Hepatocyte (in vitro differentiated cells): ENCODE results near the gene ANAPC2. TPM values are rescaled to one million over a fixed set of nuclear protein-coding genes. Genes with fewer than 3 reads are reported as not detected.

Experiments
- DNase-seq: peaks from one replicate; pipeline ENCODE4 v3.0.0-alpha.2; 2016; ENCODE audit warnings: low spot score
- H2AFZ ChIP-seq: fragments of 200-600 bp; sonication (generic); 2 replicates; pipeline ENCODE4 v1.6.0; 2016; ENCODE audit warnings: antibody characterized with exemption, mild to moderate bottlenecking
- H3K27ac ChIP-seq: fragments of 200-600 bp; sonication (generic); 2 replicates; pipeline ENCODE4 v1.5.1; 2016; ENCODE audit warnings: mild to moderate bottlenecking
- H3K27me3 ChIP-seq: fragments of 200-600 bp; sonication (generic); 2 replicates; pipeline ENCODE4 v1.6.1; 2016
- H3K36me3 ChIP-seq: fragments of 200-600 bp; sonication (generic); replicated peaks from 2 replicates; pipeline ENCODE4 v1.5.1; 2016; ENCODE audit warnings: low read depth; ENCODE audit not compliant: insufficient read depth
- H3K4me1 ChIP-seq: fragments of 200-600 bp; sonication (generic); 2 replicates; pipeline ENCODE4 v1.5.1; 2016; ENCODE audit warnings: mild to moderate bottlenecking, moderate library complexity; ENCODE audit not compliant: insufficient read depth
- H3K4me2 ChIP-seq: fragments of 200-600 bp; sonication (generic); 2 replicates; pipeline ENCODE4 v1.6.0; 2016
- H3K4me3 ChIP-seq: fragments of 200-600 bp; sonication (generic); 2 replicates; pipeline ENCODE4 v1.5.1; 2016; ENCODE audit warnings: mild to moderate bottlenecking
- H3K79me2 ChIP-seq: fragments of 200-600 bp; sonication (generic); 2 replicates; pipeline ENCODE4 v1.6.0; 2017; ENCODE audit warnings: mild to moderate bottlenecking
- H3K9me2 ChIP-seq: fragments of 200-600 bp; sonication (generic); replicated peaks from 2 replicates; pipeline ENCODE4 v1.6.0; 2017; ENCODE audit warnings: mild to moderate bottlenecking; ENCODE audit not compliant: insufficient read depth
- H3K9me3 ChIP-seq: fragments of 200-600 bp; sonication (generic); 2 replicates; pipeline ENCODE4 v1.5.1; 2016; ENCODE audit warnings: low read depth, mild to moderate bottlenecking
- H4K20me1 ChIP-seq: fragments of 200-600 bp; sonication (generic); 2 replicates; pipeline ENCODE4 v1.6.0; 2016; ENCODE audit warnings: mild to moderate bottlenecking; ENCODE audit not compliant: insufficient read depth, poor library complexity, severe bottlenecking
- EZH2 ChIP-seq: fragments of 200-600 bp; sonication (generic); IDR thresholded peaks from 2 replicates; pipeline ENCODE4 v1.6.1; 2016; ENCODE audit warnings: antibody characterized with exemption, mild to moderate bottlenecking, borderline replicate concordance
- EZH2phosphoT487 ChIP-seq: fragments of 200-600 bp; sonication (generic); IDR thresholded peaks from one replicate; pipeline ENCODE4 v1.6.1; 2018; ENCODE audit warnings: antibody characterized with exemption, mild to moderate bottlenecking, low read depth, moderate library complexity; ENCODE audit not compliant: unreplicated experiment, severe bottlenecking
- WGBS: methylation state at CpG from one replicate; pipeline ENCODE4 v1.1.6; 2016; ENCODE audit warnings: low lambda C conversion rate; ENCODE audit errors: missing lambda C conversion rate; 5-methylcytosine and 5-hydroxymethylcytosine counted together
- polyA plus RNA-seq: library from polyadenylated mRNA; unstranded; fragments of >200 nt; fragmentation: Nextera tagmentation; extraction: Ambion mirVana; gene quantifications from 2 replicates; pipeline ENCODE4 v1.2.1, GENCODE V29; 2016
- total RNA-seq: library from RNA; depleted of rRNA; stranded (reverse); fragments of >200 nt; gene quantifications from 2 replicates; pipeline ENCODE4 v1.2.3, GENCODE V29; 2014
- TF ChIP-seq, protein P1 (sequence below): fragments of 200-600 bp; sonication (generic); IDR thresholded peaks from 2 replicates; pipeline ENCODE4 v1.5.1; 2016; ENCODE audit warnings: antibody characterized with exemption, mild to moderate bottlenecking; ENCODE audit not compliant: poor library complexity

The ANAPC2 gene
- total and polyA plus RNA-seq, 2 experiments from 2014 or later, result 12.2 to 21.3 TPM

- Histone ChIP-seq H3K27me3 (peaks cover 12% of the 10 kb centered on the region), H3K79me2 (no peaks in the 10 kb centered on the region), H2AFZ (no peak overlapping the region), H3K9me2 (no peaks in the 10 kb centered on the region), H3K4me3 (no peak overlapping the region), H3K4me2 (no peak overlapping the region), H3K36me3 (no peaks in the 10 kb centered on the region), H4K20me1 (no peaks in the 10 kb centered on the region), H3K27ac (no peak overlapping the region), H3K9me3 (no peaks in the 10 kb centered on the region), H3K4me1 (no peaks in the 10 kb centered on the region)
- 94% methylated on average over 24 of the region's 26 CpGs for WGBS
- TF ChIP-seq, protein P1, sequence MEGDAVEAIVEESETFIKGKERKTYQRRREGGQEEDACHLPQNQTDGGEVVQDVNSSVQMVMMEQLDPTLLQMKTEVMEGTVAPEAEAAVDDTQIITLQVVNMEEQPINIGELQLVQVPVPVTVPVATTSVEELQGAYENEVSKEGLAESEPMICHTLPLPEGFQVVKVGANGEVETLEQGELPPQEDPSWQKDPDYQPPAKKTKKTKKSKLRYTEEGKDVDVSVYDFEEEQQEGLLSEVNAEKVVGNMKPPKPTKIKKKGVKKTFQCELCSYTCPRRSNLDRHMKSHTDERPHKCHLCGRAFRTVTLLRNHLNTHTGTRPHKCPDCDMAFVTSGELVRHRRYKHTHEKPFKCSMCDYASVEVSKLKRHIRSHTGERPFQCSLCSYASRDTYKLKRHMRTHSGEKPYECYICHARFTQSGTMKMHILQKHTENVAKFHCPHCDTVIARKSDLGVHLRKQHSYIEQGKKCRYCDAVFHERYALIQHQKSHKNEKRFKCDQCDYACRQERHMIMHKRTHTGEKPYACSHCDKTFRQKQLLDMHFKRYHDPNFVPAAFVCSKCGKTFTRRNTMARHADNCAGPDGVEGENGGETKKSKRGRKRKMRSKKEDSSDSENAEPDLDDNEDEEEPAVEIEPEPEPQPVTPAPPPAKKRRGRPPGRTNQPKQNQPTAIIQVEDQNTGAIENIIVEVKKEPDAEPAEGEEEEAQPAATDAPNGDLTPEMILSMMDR, result no peak
- TF ChIP-seq EZH2phosphoT487 (no peak), EZH2 (no peak)
- DNase-seq, result no peak
Measured at GRCh38 chr9:137147091-137147792, 41.1 kb downstream of the ANAPC2 start.

GRCh38 chr9:137146527-137146918 is 41.8 kb downstream of the ANAPC2 start:
- 62% methylated on average over 8 of the region's 9 CpGs for WGBS
- no peak for DNase-seq
- H3K79me2 ChIP-seq, result no peaks in the 10 kb centered on the region
- H4K20me1 ChIP-seq, result no peaks in the 10 kb centered on the region
- H3K27me3 ChIP-seq, result peaks cover 19% of the 10 kb centered on the region
- H3K4me3 ChIP-seq, result no peak overlapping the region
- no peak for TF ChIP-seq EZH2phosphoT487
- no peak for TF ChIP-seq EZH2
- TF ChIP-seq, protein P1, result no peak
- H3K4me2 ChIP-seq, result no peak overlapping the region
- no peak overlapping the region for H3K27ac ChIP-seq
- no peaks in the 10 kb centered on the region for H3K36me3 ChIP-seq
- no peaks in the 10 kb centered on the region for H3K9me2 ChIP-seq
- no peak overlapping the region for H2AFZ ChIP-seq
- no peaks in the 10 kb centered on the region for H3K4me1 ChIP-seq
- H3K9me3 ChIP-seq, result no peaks in the 10 kb centered on the region

GRCh38 chr9:137145731-137146526 is 42.4 kb downstream of the ANAPC2 start:
- no peaks in the 10 kb centered on the region for H3K9me3 ChIP-seq
- no peaks in the 10 kb centered on the region for H3K79me2 ChIP-seq
- no peak overlapping the region for H3K27ac ChIP-seq
- TF ChIP-seq, protein P1, result no peak
- TF ChIP-seq EZH2 (no peak), EZH2phosphoT487 (no peak)
- no peak for DNase-seq
- 54% methylated on average over 20 of the region's 49 CpGs for WGBS
- H3K4me3 ChIP-seq, result no peak overlapping the region
- no peaks in the 10 kb centered on the region for H3K9me2 ChIP-seq
- no peaks in the 10 kb centered on the region for H3K4me1 ChIP-seq
- no peaks in the 10 kb centered on the region for H3K36me3 ChIP-seq
- no peak overlapping the region for H2AFZ ChIP-seq
- H3K4me2 ChIP-seq, result no peak overlapping the region
- H3K27me3 ChIP-seq, result peaks cover 25% of the 10 kb centered on the region
- H4K20me1 ChIP-seq, result no peaks in the 10 kb centered on the region
